GM18873 (cell line): ENCODE data around the gene MCM9.
A peak's percentile ranks its signal among the peaks of the same experiment; 100 is the strongest.

ENCODE experiments used
- ATAC-seq: cut with Tn5 transposase; IDR thresholded peaks from one replicate; pipeline ENCODE4 v1.9.1; 2021; ENCODE audit warnings: mild to moderate bottlenecking, moderate library complexity, moderate number of reproducible peaks; ENCODE audit not compliant: unreplicated experiment, low FRiP score

Gene MCM9

GRCh38 chr6:118934461-118935330 lies at the start of gene MCM9:
TSS of gene MCM9 (minus strand) at chr6:118935159. CDS start at chr6:118931723, 3,436 bp downstream.
- ATAC-seq = peak; percentile 94

- ATAC-seq = peak; percentile 66
Observed at GRCh38 chr6:118984342-118984741, 49.4 kb upstream of the MCM9 start.

- no peak for ATAC-seq
Observed at GRCh38 chr6:118982575-118982911, 47.6 kb upstream of the MCM9 start.

GRCh38 chr6:118981884-118982574 lies 47.1 kb upstream of the MCM9 start:
- ATAC-seq = no peak

- no peak for ATAC-seq
Observed at GRCh38 chr6:118980063-118980462, 45.1 kb upstream of the MCM9 start.

GRCh38 chr6:118974790-118975189 lies 39.8 kb upstream of the MCM9 start:
- ATAC-seq = no peak

- ATAC-seq = no peak
Observed at GRCh38 chr6:118971682-118972081, 36.7 kb upstream of the MCM9 start.

GRCh38 chr6:118970866-118971265 lies 35.9 kb upstream of the MCM9 start:
- ATAC-seq = no peak

GRCh38 chr6:118968416-118968815 lies 33.5 kb upstream of the MCM9 start:
- no peak for ATAC-seq

GRCh38 chr6:118967239-118967638 lies 32.3 kb upstream of the MCM9 start:
- no peak for ATAC-seq

GRCh38 chr6:118965843-118966370 lies 30.9 kb upstream of the MCM9 start:
- no peak for ATAC-seq

- no peak for ATAC-seq
Observed at GRCh38 chr6:118965371-118965770, 30.4 kb upstream of the MCM9 start.

GRCh38 chr6:118963003-118963402 lies 28.0 kb upstream of the MCM9 start:
- no peak for ATAC-seq

- no peak for ATAC-seq
Observed at GRCh38 chr6:118959903-118960302, 24.9 kb upstream of the MCM9 start.

- no peak for ATAC-seq
Observed at GRCh38 chr6:118953391-118953790, 18.4 kb upstream of the MCM9 start.

GRCh38 chr6:118952683-118953082 lies 17.7 kb upstream of the MCM9 start:
- ATAC-seq = no peak

GRCh38 chr6:118945217-118945616 lies 10.3 kb upstream of the MCM9 start:
- ATAC-seq = no peak

- ATAC-seq = no peak
Observed at GRCh38 chr6:118940770-118941169, 5.8 kb upstream of the MCM9 start.

GRCh38 chr6:118939683-118940082 lies 4.7 kb upstream of the MCM9 start:
- no peak for ATAC-seq

GRCh38 chr6:118935978-118936703 lies 1.2 kb upstream of the MCM9 start:
- no peak for ATAC-seq

- ATAC-seq = peak; percentile 11
Observed at GRCh38 chr6:118935331-118935668, 341 bp upstream of the MCM9 start.
